ENCODE results near the gene EYS. TPM values are rescaled to one million over a fixed set of nuclear protein-coding genes. Genes with fewer than 3 reads are reported as not detected.

EYS gene
- total RNA-seq, 3 donors from 2014 or later = 0.16 to 0.61 (median 0.60) TPM

- DNase-seq = no peak
- Histone ChIP-seq H3K4me1 (ENCODE audit: low read depth) (no peaks in the 10 kb centered on the region), H3K36me3 (ENCODE audit: low read depth) (no peaks in the 10 kb centered on the region), H3K9me3 (no peaks in the 10 kb centered on the region), H3K4me3 (no peak overlapping the region)
- intact Hi-C loops (cut with DNase I, micrococcal nuclease) = no loop called here
- no peak for TF ChIP-seq CTCF (IDR thresholded peaks at IDR 0.05)
- no peak for ATAC-seq
Measured at GRCh38 chr6:64259372-64259771, 1447.7 kb downstream of the EYS start.

GRCh38 chr6:64258752-64259151 lies 1448.3 kb downstream of the EYS start:
- no peak overlapping the region for H3K4me3 ChIP-seq
- TF ChIP-seq CTCF (IDR thresholded peaks at IDR 0.05) = no peak
- intact Hi-C loops (cut with DNase I, micrococcal nuclease) = no loop called here
- H3K9me3 ChIP-seq = no peaks in the 10 kb centered on the region
- H3K36me3 ChIP-seq (ENCODE audit: low read depth) = no peaks in the 10 kb centered on the region
- no peak for DNase-seq
- H3K4me1 ChIP-seq (ENCODE audit: low read depth) = no peaks in the 10 kb centered on the region
- ATAC-seq = no peak

- ATAC-seq = no peak
- no peak for DNase-seq
- no peak for TF ChIP-seq CTCF (IDR thresholded peaks at IDR 0.05)
- Histone ChIP-seq H3K4me3 (no peak overlapping the region), H3K36me3 (ENCODE audit: low read depth) (no peaks in the 10 kb centered on the region), H3K4me1 (ENCODE audit: low read depth) (no peaks in the 10 kb centered on the region), H3K9me3 (no peaks in the 10 kb centered on the region)
- intact Hi-C loops (cut with DNase I, micrococcal nuclease) = no loop called here
Measured at GRCh38 chr6:64258302-64258701, 1448.7 kb downstream of the EYS start.

GRCh38 chr6:64257586-64257985 lies 1449.4 kb downstream of the EYS start:
- H3K9me3 ChIP-seq = no peaks in the 10 kb centered on the region
- intact Hi-C loops (cut with DNase I, micrococcal nuclease) = no loop called here
- no peak overlapping the region for H3K4me3 ChIP-seq
- H3K4me1 ChIP-seq (ENCODE audit: low read depth) = no peaks in the 10 kb centered on the region
- no peak for DNase-seq
- no peaks in the 10 kb centered on the region for H3K36me3 ChIP-seq (ENCODE audit: low read depth)
- ATAC-seq = no peak
- no peak for TF ChIP-seq CTCF (IDR thresholded peaks at IDR 0.05)

GRCh38 chr6:64256483-64256882 lies 1450.5 kb downstream of the EYS start:
- H3K4me3 ChIP-seq = no peak overlapping the region
- H3K9me3 ChIP-seq = no peaks in the 10 kb centered on the region
- ATAC-seq (no peak), DNase-seq (no peak)
- no peaks in the 10 kb centered on the region for H3K36me3 ChIP-seq (ENCODE audit: low read depth)
- no peak for TF ChIP-seq CTCF (IDR thresholded peaks at IDR 0.05)
- H3K4me1 ChIP-seq (ENCODE audit: low read depth) = no peaks in the 10 kb centered on the region
- intact Hi-C loops (cut with DNase I, micrococcal nuclease) = no loop called here

GRCh38 chr6:64255000-64255399 lies 1452.0 kb downstream of the EYS start:
- no peak for TF ChIP-seq CTCF (IDR thresholded peaks at IDR 0.05)
- intact Hi-C loops (cut with DNase I, micrococcal nuclease) = no loop called here
- ATAC-seq (no peak), DNase-seq (no peak)
- Histone ChIP-seq H3K4me1 (ENCODE audit: low read depth) (no peaks in the 10 kb centered on the region), H3K4me3 (no peak overlapping the region), H3K9me3 (no peaks in the 10 kb centered on the region), H3K36me3 (ENCODE audit: low read depth) (no peaks in the 10 kb centered on the region)

Data from mucosa of descending colon (tissue), 3 donors.